GM23338 (cell line): Measurements from ENCODE around the gene C1QBP.

Source experiments
- CREB1 ChIP-seq: fragments of 250-450 bp; sonication (Bioruptor Pico); IDR thresholded peaks from 2 replicates; pipeline ENCODE4 v1.5.0; 2020; ENCODE audit warnings: low read depth, mild to moderate bottlenecking, moderate library complexity
- EZH2 ChIP-seq: fragments of 200-600 bp; sonication (generic); IDR thresholded peaks from one replicate; pipeline ENCODE4 v1.8.0; 2017; ENCODE audit warnings: antibody characterized with exemption, mild to moderate bottlenecking, low read depth; ENCODE audit not compliant: unreplicated experiment
- EZH2phosphoT487 ChIP-seq: fragments of 200-600 bp; sonication (generic); IDR thresholded peaks from one replicate; pipeline ENCODE4 v1.8.1; 2018; ENCODE audit warnings: antibody characterized with exemption; ENCODE audit not compliant: unreplicated experiment
- NANOG ChIP-seq: IDR thresholded peaks from 2 replicates; pipeline ENCODE4 v1.6.1; 2016; ENCODE audit warnings: antibody characterized with exemption, borderline replicate concordance
- POLR2AphosphoS5 ChIP-seq: IDR thresholded peaks from 2 replicates; pipeline ENCODE4 v1.6.1; 2016; ENCODE audit warnings: antibody characterized with exemption, low read depth
- REST ChIP-seq: IDR thresholded peaks from one replicate; pipeline ENCODE4 v1.6.1; 2018; ENCODE audit warnings: antibody characterized with exemption; ENCODE audit not compliant: unreplicated experiment
- TF ChIP-seq, protein P1 (sequence below), 2 experiments: fragments of 200-600 bp in 1 of 2; sonication (generic) in 1 of 2; conservative IDR thresholded peaks; 2 replicates each; pipeline versions ENCODE4 v1.5.1 to v1.6.1; 2016 to 2017; ENCODE audit warnings: antibody characterized with exemption in 2 of 2, low read depth in 2 of 2, mild to moderate bottlenecking in 2 of 2, moderate library complexity in 1 of 2

DNA sequence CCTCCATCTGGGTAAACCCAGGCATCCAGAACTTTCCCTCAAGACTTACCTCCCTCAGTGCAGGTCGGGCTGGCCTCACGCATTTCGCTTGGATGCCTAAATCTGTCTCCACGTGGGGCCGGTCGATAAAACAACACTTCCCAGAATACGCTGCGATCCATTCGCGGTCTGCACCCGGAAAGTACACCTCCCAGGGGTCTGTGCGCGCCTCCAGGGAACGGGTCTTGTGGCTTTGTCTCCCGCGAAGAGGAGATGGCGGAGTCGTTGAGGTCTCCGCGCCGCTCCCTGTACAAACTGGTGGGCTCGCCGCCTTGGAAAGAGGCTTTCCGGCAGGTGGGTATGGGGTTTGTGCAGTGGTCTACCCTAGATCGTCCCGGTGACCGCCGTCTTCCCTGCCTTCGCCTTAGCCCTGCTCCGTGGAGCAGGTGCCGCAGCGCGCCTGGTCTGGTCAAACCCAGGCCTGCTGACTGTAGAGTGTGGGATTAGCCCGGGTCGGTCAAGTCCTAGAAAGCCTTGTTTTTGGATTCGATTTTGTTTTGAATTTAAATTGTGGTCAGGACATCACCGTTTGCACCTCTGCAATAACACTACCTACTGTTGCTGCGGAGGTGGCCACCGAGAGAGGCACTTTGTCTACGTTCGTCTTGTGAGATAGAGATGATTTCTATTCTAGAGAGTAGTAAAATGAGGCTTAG, 18.8 kb downstream of the C1QBP start, which contains the start of gene RPAIN:
- TF ChIP-seq REST (no peak), EZH2 (no peak), NANOG (no peak), CREB1 (no peak), POLR2AphosphoS5 (peak; percentile 87), EZH2phosphoT487 (no peak)
- TF ChIP-seq, protein P1, sequence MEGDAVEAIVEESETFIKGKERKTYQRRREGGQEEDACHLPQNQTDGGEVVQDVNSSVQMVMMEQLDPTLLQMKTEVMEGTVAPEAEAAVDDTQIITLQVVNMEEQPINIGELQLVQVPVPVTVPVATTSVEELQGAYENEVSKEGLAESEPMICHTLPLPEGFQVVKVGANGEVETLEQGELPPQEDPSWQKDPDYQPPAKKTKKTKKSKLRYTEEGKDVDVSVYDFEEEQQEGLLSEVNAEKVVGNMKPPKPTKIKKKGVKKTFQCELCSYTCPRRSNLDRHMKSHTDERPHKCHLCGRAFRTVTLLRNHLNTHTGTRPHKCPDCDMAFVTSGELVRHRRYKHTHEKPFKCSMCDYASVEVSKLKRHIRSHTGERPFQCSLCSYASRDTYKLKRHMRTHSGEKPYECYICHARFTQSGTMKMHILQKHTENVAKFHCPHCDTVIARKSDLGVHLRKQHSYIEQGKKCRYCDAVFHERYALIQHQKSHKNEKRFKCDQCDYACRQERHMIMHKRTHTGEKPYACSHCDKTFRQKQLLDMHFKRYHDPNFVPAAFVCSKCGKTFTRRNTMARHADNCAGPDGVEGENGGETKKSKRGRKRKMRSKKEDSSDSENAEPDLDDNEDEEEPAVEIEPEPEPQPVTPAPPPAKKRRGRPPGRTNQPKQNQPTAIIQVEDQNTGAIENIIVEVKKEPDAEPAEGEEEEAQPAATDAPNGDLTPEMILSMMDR (conservative IDR thresholded peaks at IDR 0.05; ENCODE audit: low read depth in 2 of 2), result no peak
